Right renal cortex interstitium (tissue), 3 donors: ENCODE measurements around the gene HOXC12. TPM values are rescaled to one million over a fixed set of nuclear protein-coding genes. Genes with fewer than 3 reads are reported as not detected.

Source experiments
- DNase-seq, 3 donors: peaks; one replicate each; pipeline ENCODE4 v3.0.0-alpha.2; 2013; ENCODE audit warnings: low read depth in 3 of 3, low spot score in 2 of 3
- polyA plus RNA-seq, 3 donors: library from polyadenylated mRNA; unstranded; fragments of 120-200 nt; gene quantifications; one replicate each; pipeline ENCODE4 v1.2.1, GENCODE V29; 2013; ENCODE audit not compliant: insufficient read length in 3 of 3

Gene HOXC12
- polyA plus RNA-seq, 3 donors: not detected

GRCh38 chr12:53939141-53940108, 15.3 kb upstream of the HOXC12 start:
- DNase-seq: no peak

- no peak for DNase-seq
Observed at GRCh38 chr12:53940443-53941014, 14.2 kb upstream of the HOXC12 start.

GRCh38 chr12:53941187-53941586, 13.5 kb upstream of the HOXC12 start:
- DNase-seq: no peak

- no peak for DNase-seq
Observed at GRCh38 chr12:53941750-53942149, 13.0 kb upstream of the HOXC12 start.

GRCh38 chr12:53942467-53942997, 12.2 kb upstream of the HOXC12 start:
- DNase-seq: no peak

- DNase-seq: no peak
Observed at GRCh38 chr12:53944209-53944608, 10.5 kb upstream of the HOXC12 start.

- DNase-seq: no peak
Observed at GRCh38 chr12:53944907-53945847, 9.5 kb upstream of the HOXC12 start.

- no peak for DNase-seq
Observed at GRCh38 chr12:53947743-53948142, 7.0 kb upstream of the HOXC12 start.

GRCh38 chr12:53948650-53949593, 5.8 kb upstream of the HOXC12 start:
- DNase-seq: no peak

- no peak for DNase-seq
Observed at GRCh38 chr12:53949631-53950436, 4.9 kb upstream of the HOXC12 start.

GRCh38 chr12:53950437-53950773, 4.3 kb upstream of the HOXC12 start:
- DNase-seq: no peak

GRCh38 chr12:53950789-53951576, 3.7 kb upstream of the HOXC12 start:
- no peak for DNase-seq

GRCh38 chr12:53951577-53952334, 2.9 kb upstream of the HOXC12 start:
- no peak for DNase-seq

GRCh38 chr12:53952335-53952694, 2.4 kb upstream of the HOXC12 start:
- no peak for DNase-seq

- no peak for DNase-seq
Observed at GRCh38 chr12:53952871-53953734, 1.6 kb upstream of the HOXC12 start.

- no peak for DNase-seq
Observed at GRCh38 chr12:53953831-53954693, 641 bp upstream of the HOXC12 start.
